GM18508 (cell line): ENCODE data around the gene CCR8.
"Not testable (repeated sequence)": the region's sequence is repeated elsewhere in the genome, so short reads cannot be mapped to it uniquely, and the experiment has no call there.

Experiments
- ATAC-seq: cut with Tn5 transposase; IDR thresholded peaks from one replicate; pipeline ENCODE4 v1.9.1; 2021; ENCODE audit warnings: moderate number of reproducible peaks; ENCODE audit not compliant: insufficient read depth, unreplicated experiment

The CCR8 gene

GRCh38 chr3:39302178-39302577 lies 27.3 kb upstream of the CCR8 start:
- no peak for ATAC-seq

- ATAC-seq = no peak
Observed at GRCh38 chr3:39313289-39313688, 16.2 kb upstream of the CCR8 start.

- ATAC-seq = no peak
Observed at GRCh38 chr3:39315420-39315819, 14.1 kb upstream of the CCR8 start.

- no peak for ATAC-seq
Observed at GRCh38 chr3:39317571-39318169, 11.8 kb upstream of the CCR8 start.

GRCh38 chr3:39318301-39318700 lies 11.2 kb upstream of the CCR8 start:
- ATAC-seq = no peak

- no peak for ATAC-seq
Observed at GRCh38 chr3:39319249-39319648, 10.3 kb upstream of the CCR8 start.

- ATAC-seq = not testable (repeated sequence)
Observed at GRCh38 chr3:39321574-39321983, 7.9 kb upstream of the CCR8 start.

- not testable (repeated sequence) for ATAC-seq
Observed at GRCh38 chr3:39322209-39322715, 7.2 kb upstream of the CCR8 start.

- ATAC-seq = no peak
Observed at GRCh38 chr3:39322936-39323335, 6.6 kb upstream of the CCR8 start.

GRCh38 chr3:39323494-39323893 lies 6.0 kb upstream of the CCR8 start:
- no peak for ATAC-seq

GRCh38 chr3:39325236-39325635 lies 4.3 kb upstream of the CCR8 start:
- no peak for ATAC-seq

GRCh38 chr3:39327053-39327745 lies 2.3 kb upstream of the CCR8 start:
- ATAC-seq = no peak

- peak; percentile 56 for ATAC-seq
Observed at GRCh38 chr3:39327746-39328349, 1.7 kb upstream of the CCR8 start.

GRCh38 chr3:39330824-39331223 lies 1.3 kb downstream of the CCR8 start:
- ATAC-seq = no peak

GRCh38 chr3:39332525-39332924 lies 3.0 kb downstream of the CCR8 start:
- no peak for ATAC-seq

- no peak for ATAC-seq
Observed at GRCh38 chr3:39333607-39334006, 4.1 kb downstream of the CCR8 start.

GRCh38 chr3:39334205-39334604 lies 4.7 kb downstream of the CCR8 start:
- ATAC-seq = no peak

- ATAC-seq = no peak
Observed at GRCh38 chr3:39338201-39338600, 8.7 kb downstream of the CCR8 start.

- no peak for ATAC-seq
Observed at GRCh38 chr3:39339086-39339485, 9.6 kb downstream of the CCR8 start.

- ATAC-seq = no peak
Observed at GRCh38 chr3:39343076-39343717, 13.7 kb downstream of the CCR8 start.

GRCh38 chr3:39343760-39344159 lies 14.3 kb downstream of the CCR8 start:
- ATAC-seq = no peak
